Activated CD4-positive, CD25-positive, alpha-beta regulatory T cell treated with anti-CD3 and anti-CD28 coated beads, Interleukin-2, amount 50 U/mL, for 72 hours (primary cell): ENCODE measurements around the gene HIC1.

Source experiments
- DNase-seq: peaks from one replicate; pipeline ENCODE4 v3.0.0; 2021

Gene HIC1

GRCh38 chr17:2082003-2082781, 27.3 kb downstream of the HIC1 start:
- DNase-seq, result no peak

GRCh38 chr17:2083613-2084035, 28.7 kb downstream of the HIC1 start:
- DNase-seq, result no peak

- no peak for DNase-seq
Observed at GRCh38 chr17:2084036-2084765, 29.3 kb downstream of the HIC1 start.

- DNase-seq, result no peak
Observed at GRCh38 chr17:2084766-2085647, 30.1 kb downstream of the HIC1 start.

GRCh38 chr17:2085648-2085949, 30.7 kb downstream of the HIC1 start:
- no peak for DNase-seq

- no peak for DNase-seq
Observed at GRCh38 chr17:2086306-2086705, 31.4 kb downstream of the HIC1 start.

- peak; percentile 41 for DNase-seq
Observed at GRCh38 chr17:2087597-2088211, 32.8 kb downstream of the HIC1 start.

GRCh38 chr17:2089021-2089422, 34.1 kb downstream of the HIC1 start:
- DNase-seq, result no peak

GRCh38 chr17:2090210-2090641, 35.3 kb downstream of the HIC1 start:
- DNase-seq, result no peak

- DNase-seq, result no peak
Observed at GRCh38 chr17:2090804-2091534, 36.1 kb downstream of the HIC1 start.

GRCh38 chr17:2092253-2092652, 37.4 kb downstream of the HIC1 start:
- DNase-seq, result no peak

GRCh38 chr17:2093349-2093748, 38.4 kb downstream of the HIC1 start:
- no peak for DNase-seq

GRCh38 chr17:2094891-2095535, 40.1 kb downstream of the HIC1 start:
- DNase-seq, result no peak

- DNase-seq, result no peak
Observed at GRCh38 chr17:2095536-2095910, 40.6 kb downstream of the HIC1 start.

- no peak for DNase-seq
Observed at GRCh38 chr17:2101448-2102257, 46.8 kb downstream of the HIC1 start.

- no peak for DNase-seq
Observed at GRCh38 chr17:2102931-2103809, 48.3 kb downstream of the HIC1 start.

GRCh38 chr17:2105663-2106062, 50.8 kb downstream of the HIC1 start:
- DNase-seq, result no peak

- no peak for DNase-seq
Observed at GRCh38 chr17:2106308-2106955, 51.5 kb downstream of the HIC1 start.

GRCh38 chr17:2107050-2107449, 52.1 kb downstream of the HIC1 start:
- DNase-seq, result no peak
